PC-9 (cell line): Measurements from ENCODE around the gene ZCRB1.

Experiments used
- EZH2 ChIP-seq: fragments of 200-600 bp; sonication (generic); IDR thresholded peaks from 2 replicates; pipeline ENCODE4 v1.8.0; 2017; ENCODE audit warnings: antibody characterized with exemption, low read depth
- TF ChIP-seq, protein P1 (sequence below): fragments of 200-600 bp; sonication (generic); conservative IDR thresholded peaks from 2 replicates; pipeline ENCODE4 v1.6.1; 2017; ENCODE audit warnings: mixed run types, antibody characterized with exemption, mild to moderate bottlenecking, moderate library complexity

DNA sequence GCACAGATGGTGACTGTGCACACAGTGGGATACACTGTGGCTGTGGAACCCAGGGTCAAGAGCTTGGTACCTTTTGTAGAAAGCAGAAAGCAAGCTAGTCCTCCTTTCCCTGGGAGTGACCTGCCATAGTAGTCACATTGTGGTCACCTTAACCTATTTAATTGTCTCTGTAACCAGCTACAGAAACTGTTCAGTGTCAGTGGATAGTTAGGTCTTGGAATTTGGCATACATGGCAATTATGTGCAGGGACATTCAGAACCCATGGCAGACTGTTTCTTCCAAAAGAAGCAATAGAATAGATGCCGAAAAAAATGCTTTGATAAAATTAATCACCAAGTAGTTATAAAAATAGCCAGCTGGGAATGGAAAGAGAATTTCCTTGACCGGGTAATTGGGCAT lies 30.4 kb upstream of the ZCRB1 start:
- no peak for TF ChIP-seq EZH2
- TF ChIP-seq, protein P1, sequence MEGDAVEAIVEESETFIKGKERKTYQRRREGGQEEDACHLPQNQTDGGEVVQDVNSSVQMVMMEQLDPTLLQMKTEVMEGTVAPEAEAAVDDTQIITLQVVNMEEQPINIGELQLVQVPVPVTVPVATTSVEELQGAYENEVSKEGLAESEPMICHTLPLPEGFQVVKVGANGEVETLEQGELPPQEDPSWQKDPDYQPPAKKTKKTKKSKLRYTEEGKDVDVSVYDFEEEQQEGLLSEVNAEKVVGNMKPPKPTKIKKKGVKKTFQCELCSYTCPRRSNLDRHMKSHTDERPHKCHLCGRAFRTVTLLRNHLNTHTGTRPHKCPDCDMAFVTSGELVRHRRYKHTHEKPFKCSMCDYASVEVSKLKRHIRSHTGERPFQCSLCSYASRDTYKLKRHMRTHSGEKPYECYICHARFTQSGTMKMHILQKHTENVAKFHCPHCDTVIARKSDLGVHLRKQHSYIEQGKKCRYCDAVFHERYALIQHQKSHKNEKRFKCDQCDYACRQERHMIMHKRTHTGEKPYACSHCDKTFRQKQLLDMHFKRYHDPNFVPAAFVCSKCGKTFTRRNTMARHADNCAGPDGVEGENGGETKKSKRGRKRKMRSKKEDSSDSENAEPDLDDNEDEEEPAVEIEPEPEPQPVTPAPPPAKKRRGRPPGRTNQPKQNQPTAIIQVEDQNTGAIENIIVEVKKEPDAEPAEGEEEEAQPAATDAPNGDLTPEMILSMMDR = no peak
